DOHH2 (cell line): ENCODE results near the gene GAB2.

Source experiments
- H3F3A ChIP-seq: fragments of 200-600 bp; sonication (generic), shearing (Covaris generic); 2 replicates; pipeline ENCODE4 v1.6.0; 2016; ENCODE audit warnings: antibody characterized with exemption, mild to moderate bottlenecking; ENCODE audit not compliant: control insufficient read depth, insufficient read depth
- H3K27ac ChIP-seq: fragments of 200-600 bp; sonication (generic); 2 replicates; pipeline ENCODE4 v1.5.1; 2014; ENCODE audit warnings: low read depth, mild to moderate bottlenecking, low read length, moderate library complexity
- H3K27me3 ChIP-seq: fragments of 200-600 bp; sonication (generic); 2 replicates; pipeline ENCODE4 v1.6.1; 2014; ENCODE audit warnings: mild to moderate bottlenecking, low read length, mixed read lengths; ENCODE audit not compliant: control insufficient read depth
- H3K36me3 ChIP-seq: fragments of 200-600 bp; sonication (generic); 2 replicates; pipeline ENCODE4 v1.6.1; 2014; ENCODE audit warnings: mild to moderate bottlenecking, low read length, moderate library complexity, mixed read lengths; ENCODE audit not compliant: control insufficient read depth
- H3K4me1 ChIP-seq: fragments of 200-600 bp; sonication (generic); 2 replicates; pipeline ENCODE4 v1.6.1; 2014; ENCODE audit warnings: mild to moderate bottlenecking, low read length, mixed read lengths; ENCODE audit not compliant: control insufficient read depth
- H3K4me2 ChIP-seq: fragments of 200-600 bp; sonication (generic); 2 replicates; pipeline ENCODE4 v1.6.0; 2014; ENCODE audit warnings: mild to moderate bottlenecking, low read length, moderate library complexity
- H3K4me3 ChIP-seq: fragments of 200-600 bp; sonication (generic); 2 replicates; pipeline ENCODE4 v1.5.1; 2014; ENCODE audit warnings: mild to moderate bottlenecking, low read length, mixed read lengths
- H3K79me2 ChIP-seq: fragments of 200-600 bp; sonication (generic); 2 replicates; pipeline ENCODE4 v1.6.1; 2014; ENCODE audit warnings: mild to moderate bottlenecking, low read length, mixed read lengths; ENCODE audit not compliant: control insufficient read depth
- H3K9me2 ChIP-seq: fragments of 200-600 bp; sonication (generic); replicated peaks from 2 replicates; pipeline ENCODE4 v1.6.1; 2014; ENCODE audit warnings: mild to moderate bottlenecking, low read length, mixed read lengths; ENCODE audit not compliant: control insufficient read depth
- H3K9me3 ChIP-seq: fragments of 200-600 bp; sonication (generic); 2 replicates; pipeline ENCODE4 v1.6.1; 2014; ENCODE audit warnings: antibody characterized with exemption, low read length, mixed read lengths; ENCODE audit not compliant: control insufficient read depth, insufficient read depth
- H4K20me1 ChIP-seq: fragments of 200-600 bp; sonication (generic); 2 replicates; pipeline ENCODE4 v1.6.0; 2014; ENCODE audit warnings: low read depth, mild to moderate bottlenecking, antibody characterized with exemption, low read length, moderate library complexity; ENCODE audit not compliant: control insufficient read depth, insufficient read depth
- CTCF ChIP-seq: fragments of 200-600 bp; sonication (generic); IDR thresholded peaks from one replicate; pipeline ENCODE4 v1.5.1; 2014; ENCODE audit warnings: antibody characterized with exemption, mild to moderate bottlenecking, low read depth, low read length; ENCODE audit not compliant: poor library complexity, severe bottlenecking
- EZH2phosphoT487 ChIP-seq: fragments of 200-600 bp; sonication (generic); IDR thresholded peaks from 2 replicates; pipeline ENCODE4 v1.6.1; 2017; ENCODE audit warnings: borderline replicate concordance, mild to moderate bottlenecking, antibody characterized with exemption, low read length, moderate library complexity, mixed read lengths

The GAB2 gene

GRCh38 chr11:78201096-78201818 lies 216.4 kb downstream of the GAB2 start:
- no peaks in the 10 kb centered on the region for H3F3A ChIP-seq
- H3K9me3 ChIP-seq: no peaks in the 10 kb centered on the region
- no peak overlapping the region for H3K4me2 ChIP-seq
- H3K79me2 ChIP-seq: no peaks in the 10 kb centered on the region
- no peak overlapping the region for H3K4me3 ChIP-seq
- H3K4me1 ChIP-seq: peaks cover 16% of the 10 kb centered on the region
- TF ChIP-seq EZH2phosphoT487: no peak
- no peak for TF ChIP-seq CTCF
- no peaks in the 10 kb centered on the region for H3K36me3 ChIP-seq
- no peaks in the 10 kb centered on the region for H4K20me1 ChIP-seq
- no peak overlapping the region for H3K27ac ChIP-seq
- H3K27me3 ChIP-seq: no peaks in the 10 kb centered on the region
- no peaks in the 10 kb centered on the region for H3K9me2 ChIP-seq

- H3K9me3 ChIP-seq: no peaks in the 10 kb centered on the region
- H3F3A ChIP-seq: no peaks in the 10 kb centered on the region
- no peaks in the 10 kb centered on the region for H3K27me3 ChIP-seq
- H3K4me3 ChIP-seq: no peak overlapping the region
- no peaks in the 10 kb centered on the region for H3K36me3 ChIP-seq
- no peak overlapping the region for H3K4me2 ChIP-seq
- no peak for TF ChIP-seq CTCF
- no peak for TF ChIP-seq EZH2phosphoT487
- H3K4me1 ChIP-seq: peaks cover 16% of the 10 kb centered on the region
- no peaks in the 10 kb centered on the region for H3K79me2 ChIP-seq
- H3K9me2 ChIP-seq: no peaks in the 10 kb centered on the region
- H4K20me1 ChIP-seq: no peaks in the 10 kb centered on the region
- no peak overlapping the region for H3K27ac ChIP-seq
These were observed 217.1 kb downstream of the GAB2 start for GRCh38 chr11:78200553-78200952.

- H3K9me2 ChIP-seq: no peaks in the 10 kb centered on the region
- H3K36me3 ChIP-seq: no peaks in the 10 kb centered on the region
These were observed 217.6 kb downstream of the GAB2 start for GRCh38 chr11:78200061-78200460.

GRCh38 chr11:78199653-78200015 lies 218.0 kb downstream of the GAB2 start:
- H3K27ac ChIP-seq: no peak overlapping the region
- no peaks in the 10 kb centered on the region for H3K9me3 ChIP-seq
- no peaks in the 10 kb centered on the region for H4K20me1 ChIP-seq
- no peak overlapping the region for H3K4me3 ChIP-seq
- no peak for TF ChIP-seq CTCF
- TF ChIP-seq EZH2phosphoT487: no peak
- no peak overlapping the region for H3K4me2 ChIP-seq
- no peaks in the 10 kb centered on the region for H3K36me3 ChIP-seq
- H3K27me3 ChIP-seq: no peaks in the 10 kb centered on the region
- H3F3A ChIP-seq: no peaks in the 10 kb centered on the region
- no peaks in the 10 kb centered on the region for H3K79me2 ChIP-seq
- H3K4me1 ChIP-seq: peaks cover 16% of the 10 kb centered on the region
- no peaks in the 10 kb centered on the region for H3K9me2 ChIP-seq

More at GRCh38 chr11:78200061-78200460, 217.6 kb downstream of the GAB2 start:
- H3K4me1 ChIP-seq: peaks cover 16% of the 10 kb centered on the region
- H3K79me2 ChIP-seq: no peaks in the 10 kb centered on the region
- no peak for TF ChIP-seq EZH2phosphoT487
- no peaks in the 10 kb centered on the region for H3K9me3 ChIP-seq
- no peak overlapping the region for H3K4me2 ChIP-seq
- H3K4me3 ChIP-seq: no peak overlapping the region
- no peaks in the 10 kb centered on the region for H3F3A ChIP-seq
- H3K27me3 ChIP-seq: no peaks in the 10 kb centered on the region
- no peaks in the 10 kb centered on the region for H4K20me1 ChIP-seq
- no peak overlapping the region for H3K27ac ChIP-seq
